HepG2 (cell line): ENCODE results near the gene RARRES1.

Source experiments
- HDAC2 ChIP-seq: sonication (generic); formaldehyde crosslinking; IDR thresholded peaks from 2 replicates; pipeline ENCODE4 v1.4.0; 2020; ENCODE audit warnings: missing genetic modification reagents
- PCBP1 ChIP-seq: fragments of 200-400 bp; formaldehyde crosslinking; IDR thresholded peaks from 2 replicates; pipeline ENCODE4 v1.6.1; 2017; ENCODE audit warnings: mild to moderate bottlenecking, low read depth, low read length, borderline replicate concordance

DNA sequence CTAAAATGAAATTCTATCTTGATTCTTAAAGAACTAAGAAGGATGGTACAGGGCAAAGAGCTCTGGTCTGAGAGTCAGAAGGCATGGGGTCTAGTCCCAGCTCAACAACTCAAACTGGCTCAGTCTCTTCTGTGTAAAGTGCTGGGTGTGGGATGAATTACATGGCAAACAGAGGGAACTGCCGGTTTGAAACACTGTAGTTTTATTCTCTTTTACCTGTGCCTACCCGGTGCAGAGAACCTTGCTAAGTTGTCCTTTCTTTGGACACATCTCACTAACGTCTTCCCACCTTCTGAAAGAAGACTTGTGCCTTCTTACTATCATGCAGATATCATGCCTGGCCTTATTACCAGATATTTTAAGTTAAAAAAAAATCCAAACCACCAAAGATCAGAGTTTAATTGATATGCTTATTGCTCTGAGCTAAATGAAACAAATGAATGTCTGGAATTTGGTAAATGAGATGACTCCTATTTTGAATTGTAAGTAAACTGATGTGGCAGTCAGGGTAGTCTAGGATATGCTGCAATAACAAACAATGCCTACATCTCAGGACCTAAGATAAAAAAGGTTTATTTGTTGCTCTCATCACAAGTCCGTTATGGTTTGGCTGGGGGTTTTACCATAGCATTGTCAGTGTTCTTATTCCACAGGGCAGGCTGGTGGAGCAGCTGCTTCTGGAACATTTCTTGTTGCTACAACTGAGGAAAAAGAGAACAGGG is 12.5 kb upstream of the RARRES1 start:
- TF ChIP-seq PCBP1: no peak
- no peak for TF ChIP-seq HDAC2
